K562 (cell line): Measurements from ENCODE around the gene TCAP. TPM values are rescaled to one million over a fixed set of nuclear protein-coding genes. Genes with fewer than 3 reads are reported as not detected.

Source experiments
- ATAC-seq: fragments of 200-7000 bp; cut with Tn5 transposase; 3 replicates; pipeline ENCODE4 v1.9.1; 2020; ENCODE audit warnings: moderate library complexity
- BruUV-seq: library from RNA; stranded (reverse); fragments of 400-500 nt; replicated peaks from 2 replicates; lab custom pipeline; 2021; lab: Mats Ljungman, UMichigan
- CTCF ChIA-PET: fragments of 300-600 bp; formaldehyde crosslinking; extraction: SDS; loops from one replicate; lab custom pipeline; 2021; ENCODE audit warnings: low intra/inter-chr PET ratio; lab: Yijun Ruan, JAX
- POLR2A ChIA-PET: fragments of 300-600, 350-650 bp; sonication (Branson Sonifier 250); formaldehyde crosslinking; extraction: SDS; loops from one replicate; lab custom pipeline; 2021; ENCODE audit warnings: antibody characterized with exemption, inconsistent platforms; lab: Yijun Ruan, JAX
- DNase-seq, 4 experiments: peaks; one replicate each; pipeline versions ENCODE4 v3.0.0 to v3.0.0-alpha.2; 2011 to 2018; ENCODE audit warnings: low spot score in 3 of 4, mixed read lengths in 3 of 4; ENCODE audit errors: extremely low read depth in 1 of 4
- FAIRE-seq: peaks from 2 replicates; lab custom pipeline; 2011; peaks lifted over from hg19 to GRCh38; lab: Jason Lieb, UNC
- H2AFZ ChIP-seq: 2 replicates; pipeline ENCODE4 v1.6.0; 2011; ENCODE audit warnings: low read depth, low read length, control low read depth, inconsistent platforms
- H3K27ac ChIP-seq: fragments of 200-600 bp; 3 replicates; pipeline ENCODE4 v1.8.0; 2011; ENCODE audit warnings: low read depth, mild to moderate bottlenecking, control low read depth, inconsistent platforms, low read length, moderate library complexity, mixed read lengths; ENCODE audit errors: extremely low read depth
- H3K27me3 ChIP-seq, 2 experiments: fragments of 300-600 bp in 1 of 2; 2 replicates in 1 of 2; 3 replicates in 1 of 2; pipeline versions ENCODE4 v1.6.0 to v1.8.0; 2011; ENCODE audit warnings: inconsistent platforms in 2 of 2, low read length in 2 of 2, mild to moderate bottlenecking in 1 of 2, mixed read lengths in 1 of 2, moderate library complexity in 1 of 2; ENCODE audit not compliant: control insufficient read depth in 2 of 2, insufficient read depth in 2 of 2
- H3K36me3 ChIP-seq: fragments of 300-600 bp; 3 replicates; pipeline ENCODE4 v1.8.0; 2011; ENCODE audit warnings: mild to moderate bottlenecking, low read length, inconsistent platforms; ENCODE audit not compliant: control insufficient read depth, insufficient read depth
- H3K4me1 ChIP-seq, 2 experiments: fragments of 200-600 bp in 1 of 2; replicated peaks in 1 of 2; 2 replicates in 1 of 2; 3 replicates in 1 of 2; pipeline versions ENCODE4 v1.5.1 to v1.8.0; 2011; ENCODE audit warnings: inconsistent platforms in 2 of 2, low read length in 2 of 2, mild to moderate bottlenecking in 1 of 2, mixed read lengths in 1 of 2, moderate library complexity in 1 of 2; ENCODE audit not compliant: control insufficient read depth in 2 of 2, insufficient read depth in 2 of 2
- H3K4me2 ChIP-seq: 2 replicates; pipeline ENCODE4 v1.6.1; 2011; ENCODE audit warnings: low read length, control low read depth, inconsistent platforms, mixed read lengths; ENCODE audit not compliant: insufficient read depth
- H3K4me3 ChIP-seq: fragments of 200-600 bp; sonication (generic), shearing (Covaris generic); 2 replicates; pipeline ENCODE4 v1.5.1; 2016; ENCODE audit warnings: control low read depth, inconsistent platforms
- H3K79me2 ChIP-seq: fragments of 200-600 bp; 3 replicates; pipeline ENCODE4 v1.8.0; 2011; ENCODE audit warnings: low read length, inconsistent platforms; ENCODE audit not compliant: control insufficient read depth, insufficient read depth
- H3K9ac ChIP-seq, 2 experiments: 2 replicates each; pipeline versions ENCODE4 v1.6.0 to v1.6.1; 2011; ENCODE audit warnings: low read depth in 2 of 2, low read length in 2 of 2, control low read depth in 1 of 2, inconsistent platforms in 1 of 2, mild to moderate bottlenecking in 1 of 2, mixed read lengths in 1 of 2; ENCODE audit not compliant: insufficient read depth in 1 of 2
- H3K9me1 ChIP-seq: one replicate; pipeline ENCODE4 v1.6.0; 2011; ENCODE audit warnings: inconsistent platforms, mild to moderate bottlenecking, low read length, moderate library complexity; ENCODE audit not compliant: control insufficient read depth, insufficient read depth
- H3K9me3 ChIP-seq: replicated peaks from 2 replicates; pipeline ENCODE4 v1.5.1; 2011; ENCODE audit warnings: low read depth, low read length, inconsistent platforms; ENCODE audit not compliant: control insufficient read depth, insufficient read depth
- H4K20me1 ChIP-seq: replicated peaks from 2 replicates; pipeline ENCODE4 v1.6.1; 2011; ENCODE audit warnings: low read length, inconsistent platforms, mixed read lengths; ENCODE audit not compliant: control insufficient read depth, insufficient read depth
- ARID3A ChIP-seq: IDR thresholded peaks from 2 replicates; pipeline ENCODE4 v1.6.1; 2012; ENCODE audit warnings: low read depth, low read length, improper control_type of control experiment, borderline replicate concordance
- BRF1 ChIP-seq: IDR thresholded peaks from 3 replicates; pipeline ENCODE4 v1.6.1; 2011; ENCODE audit warnings: borderline replicate concordance, mild to moderate bottlenecking; ENCODE audit not compliant: insufficient read length; ENCODE audit errors: extremely low read depth
- HLTF ChIP-seq: fragments of 450-650 bp; IDR thresholded peaks from 2 replicates; pipeline ENCODE4 v1.6.1; 2016
- MITF ChIP-seq: IDR thresholded peaks from 2 replicates; pipeline ENCODE4 v1.6.1; 2014; ENCODE audit warnings: antibody characterized with exemption
- NFIX ChIP-seq: fragments of 250-450 bp; sonication (Bioruptor Pico); IDR thresholded peaks from 2 replicates; pipeline ENCODE4 v1.4.0; 2020; ENCODE audit warnings: low read depth, mild to moderate bottlenecking, moderate library complexity
- RBBP5 ChIP-seq: fragments of 200-600 bp; sonication (generic); IDR thresholded peaks from 2 replicates; pipeline ENCODE4 v1.6.1; 2012; ENCODE audit warnings: borderline replicate concordance, mild to moderate bottlenecking, low read length, control low read depth, inconsistent platforms; ENCODE audit not compliant: insufficient read depth, poor library complexity, severe bottlenecking
- ZNF354B ChIP-seq: fragments of 250-450 bp; sonication (Bioruptor Pico); IDR thresholded peaks from 2 replicates; pipeline ENCODE4 v1.4.0; 2020
- ZNF830 ChIP-seq: fragments of 250-450 bp; sonication (Bioruptor Pico); IDR thresholded peaks from 2 replicates; pipeline ENCODE4 v1.5.0; 2021; ENCODE audit warnings: mild to moderate bottlenecking
- WGBS: fragments of 100-300 bp; shearing (Covaris generic); methylation state at CpG from one replicate; pipeline ENCODE4 v1.1.6; 2016; ENCODE audit warnings: low coverage, mixed read lengths; ENCODE audit not compliant: insufficient coverage; ENCODE audit errors: missing lambda C conversion rate; 5-methylcytosine and 5-hydroxymethylcytosine counted together
- in situ Hi-C: fragments of 300-500 bp; cut with MboI; formaldehyde crosslinking; loops from 4 replicates; pipeline ENCODE4 v1.15.0; 2018; ENCODE audit warnings: inconsistent platforms, mixed read lengths
- intact Hi-C: fragments of 100-400 bp; cut with micrococcal nuclease; formaldehyde crosslinking; loops from 2 replicates; pipeline ENCODE4 v1.14.2; 2022
- polyA plus RNA-seq, 8 experiments: library from polyadenylated mRNA; depleted of rRNA in 4 of 8; stranded (reverse) in 5 of 8; unstranded in 3 of 8; fragments of >200 nt; fragmentation: Nextera tagmentation in 2 of 8; fragmentation: Illumina TruSeq in 1 of 8; extraction: Ambion mirVana in 2 of 8; extraction: Trizol in 1 of 8; gene quantifications; 2 replicates each; pipeline versions ENCODE4 v1.2.1 to v1.2.3, GENCODE V29; 2011 to 2014; ENCODE audit warnings: inconsistent platforms in 1 of 8, missing spikeins in 1 of 8
- total RNA-seq, 7 experiments: library from RNA; depleted of rRNA in 6 of 7; stranded (reverse); fragments of >200 nt in 6 of 7; fragmentation: Illumina TruSeq in 2 of 7; extraction: Trizol in 2 of 7; gene quantifications; 2 replicates each; pipeline versions ENCODE4 v1.2.1 to v1.2.3, GENCODE V29; 2011 to 2021; ENCODE audit warnings: low replicate concordance in 1 of 7

The TCAP gene
- total and polyA plus RNA-seq, 9 of the 15 experiments (the other 6 are each of a cell fraction or from before 2014, with no cell fraction given), result 0.33 to 1.4 (median 0.82) TPM; not detected in 2

GRCh38 chr17:39653316-39653661 lies 11.9 kb upstream of the TCAP start (continued):
- TF ChIP-seq ARID3A (no peak), HLTF (no peak), RBBP5 (no peak), ZNF830 (CRISPR knock-in tag) (no peak)
- TF ChIP-seq, all 486 proteins: peak for 4

- Histone ChIP-seq H3K27me3 (no peaks in the 10 kb centered on the region), H3K9ac (peak overlapping the region; percentile 6 to 89; a peak in 3 of 4 replicates), H3K27ac (no peak overlapping the region; the same call in 2 of the 3 replicates), H3K4me3 (no peak overlapping the region), H4K20me1 (no peaks in the 10 kb centered on the region), H3K9me1 (no peaks in the 10 kb centered on the region), H2AFZ (no peak overlapping the region), H3K4me2 (no peak overlapping the region), H3K36me3 (peaks cover 50% of the 10 kb centered on the region), H3K4me1 (peaks cover 48 to 55% of the 10 kb centered on the region in 2 experiments), H3K79me2 (peaks cover 47% of the 10 kb centered on the region), H3K9me3 (no peaks in the 10 kb centered on the region)
- FAIRE-seq (peak; percentile 87), DNase-seq (peak; percentile 86 to 91 (median 89)), ATAC-seq (peak; percentile 84)
- no TSS peak for BruUV-seq
- CTCF ChIA-PET, result interaction anchor here (0.6 to 3.3 kb wide), 2 partner anchors 10 to 31 kb away, joined by 3 to 38 read pairs; no protein-coding TSS in a partner anchor
- intact Hi-C loops, result no loop called here
- in situ Hi-C loops, result no loop called here
- POLR2A ChIA-PET, result interaction anchor here (0.9 to 1.4 kb wide), 5 partner anchors 8 to 20 kb away, joined by 3 to 9 read pairs (median 4); partner anchors contain the start of gene TCAP
- WGBS, result 16% methylated on average over 10 of the region's 14 CpGs
- TF ChIP-seq ZNF354B (CRISPR knock-in tag) (no peak), MITF (no peak), BRF1 (no peak), NFIX (no peak)
These were observed 11.4 kb upstream of the TCAP start for GRCh38 chr17:39653662-39654331.
